Measurements from ENCODE around the gene MED15. TPM values are rescaled to one million over a fixed set of nuclear protein-coding genes. Genes with fewer than 3 reads are reported as not detected.

Gene MED15
- total and polyA plus RNA-seq, 4 donors: 23.5 to 119 (median 96.9) TPM

DNA sequence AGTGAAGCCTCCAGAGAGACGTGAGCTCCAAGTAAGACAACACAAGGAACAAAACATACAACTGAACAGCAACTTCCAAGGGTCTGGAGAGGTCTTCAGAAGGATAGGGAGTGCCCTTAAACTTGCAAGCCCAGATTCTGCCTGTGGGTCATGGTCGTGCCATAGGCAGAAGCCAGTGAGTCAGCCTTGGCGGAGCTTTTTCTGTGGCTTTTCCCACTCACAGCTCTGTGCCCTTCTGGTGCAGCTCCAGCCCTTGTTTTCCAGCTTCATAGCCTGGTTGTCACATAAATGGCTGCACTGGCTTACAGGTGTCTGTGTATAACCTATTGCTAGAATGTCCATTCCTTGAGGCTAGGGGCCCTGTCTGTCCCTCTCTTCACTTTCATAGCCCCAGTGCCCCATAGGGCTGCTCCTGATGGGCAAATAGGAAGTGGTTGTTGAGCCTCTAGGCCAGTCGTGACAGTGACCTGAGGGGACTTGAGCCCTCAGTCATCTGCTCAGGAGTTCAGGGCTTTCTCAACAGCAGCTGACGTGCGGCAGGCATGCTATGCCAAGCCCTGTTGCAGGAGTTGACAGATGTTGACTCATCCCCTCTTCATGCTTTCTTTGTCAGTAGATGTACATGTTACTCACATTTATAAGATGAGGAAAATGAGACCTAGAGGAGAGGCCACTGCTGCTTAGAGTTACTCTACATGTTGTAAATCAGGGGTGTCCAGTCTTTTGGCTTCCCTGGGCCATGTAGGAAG is 7.4 kb downstream of the MED15 start:
- Histone ChIP-seq H3K27me3 (ENCODE audit: control insufficient read depth in 1 of 2, insufficient read depth in 2 of 2, low read length in 1 of 2) (no peaks in the 10 kb centered on the region), H3K27ac (ENCODE audit: low read depth in 1 of 2, low read length in 2 of 2) (no peak overlapping the region), H3K9me3 (ENCODE audit: control insufficient read depth, low read length) (no peaks in the 10 kb centered on the region), H3K36me3 (ENCODE audit: control insufficient read depth in 1 of 2, insufficient read depth in 2 of 2, low read length in 1 of 2) (no peaks in the 10 kb centered on the region), H3K4me3 (ENCODE audit: low read length in 2 of 2) (no peak overlapping the region), H3K4me1 (ENCODE audit: control insufficient read depth in 1 of 2, insufficient read depth in 2 of 2, low read length in 2 of 2) (peaks cover 0 to 5% of the 10 kb centered on the region in 2 donors)
- WGBS, 2 donors: 55 to 61% methylated on average over 6 of the region's 6 CpGs
- intact Hi-C loops (cut with DNase I): no loop called here
- ATAC-seq (ENCODE audit: low FRiP score): no peak
- DNase-seq: no peak

- intact Hi-C loops (cut with DNase I): no loop called here
- WGBS, 2 donors: 90 to 91% methylated on average over 2 of the region's 2 CpGs
- Histone ChIP-seq H3K4me3 (ENCODE audit: low read length in 2 of 2) (no peak overlapping the region), H3K4me1 (ENCODE audit: control insufficient read depth in 1 of 2, insufficient read depth in 2 of 2, low read length in 2 of 2) (peaks cover 0 to 2% of the 10 kb centered on the region in 2 donors), H3K36me3 (ENCODE audit: control insufficient read depth in 1 of 2, insufficient read depth in 2 of 2, low read length in 1 of 2) (peaks cover 0 to 3% of the 10 kb centered on the region in 2 donors), H3K27ac (ENCODE audit: low read depth in 1 of 2, low read length in 2 of 2) (no peak overlapping the region), H3K9me3 (ENCODE audit: control insufficient read depth, low read length) (no peaks in the 10 kb centered on the region), H3K27me3 (ENCODE audit: control insufficient read depth in 1 of 2, insufficient read depth in 2 of 2, low read length in 1 of 2) (no peaks in the 10 kb centered on the region)
- ATAC-seq (ENCODE audit: low FRiP score) (no peak), DNase-seq (no peak)
Observed at GRCh38 chr22:20516399-20516798, 9.0 kb downstream of the MED15 start.

DNA sequence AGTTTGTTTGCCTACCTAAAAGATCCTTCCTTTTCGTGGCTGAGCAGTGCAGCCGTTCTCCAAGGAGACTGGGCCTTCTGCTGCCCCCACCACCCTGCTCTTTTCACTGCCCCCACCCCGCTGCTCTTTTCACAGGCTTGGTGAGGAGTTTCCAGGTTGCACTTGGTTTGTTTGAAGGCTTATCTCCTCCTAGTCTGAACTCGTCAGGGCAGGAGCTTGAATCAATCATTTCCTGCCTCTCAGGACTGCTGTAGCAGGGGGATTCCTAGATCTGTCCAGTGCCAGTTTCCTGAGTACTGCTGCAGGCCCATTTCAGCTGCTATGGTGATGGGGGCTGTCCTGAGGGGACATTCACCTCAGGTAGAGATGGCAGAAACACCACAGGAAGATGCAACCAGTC is 10.0 kb downstream of the MED15 start:
- intact Hi-C loops (cut with DNase I): no loop called here

GRCh38 chr22:20517841-20518592 is 10.6 kb downstream of the MED15 start:
- WGBS, 2 donors: 87 to 88% methylated on average over 13 of the region's 13 CpGs

More for the DNA sequence above, 10.0 kb downstream of the MED15 start:
- DNase-seq: no peak
- H3K27ac ChIP-seq (ENCODE audit: low read depth in 1 of 2, low read length in 2 of 2): no peak overlapping the region
- 64 to 68% methylated on average over 4 of the region's 4 CpGs for WGBS, 2 donors
- ATAC-seq (ENCODE audit: low FRiP score): no peak
- H3K4me3 ChIP-seq (ENCODE audit: low read length in 2 of 2): no peak overlapping the region
- no peaks in the 10 kb centered on the region for H3K4me1 ChIP-seq (ENCODE audit: control insufficient read depth in 1 of 2, insufficient read depth in 2 of 2, low read length in 2 of 2)
- peaks cover 0 to 3% of the 10 kb centered on the region in 2 donors for H3K36me3 ChIP-seq (ENCODE audit: control insufficient read depth in 1 of 2, insufficient read depth in 2 of 2, low read length in 1 of 2)
- no peaks in the 10 kb centered on the region for H3K9me3 ChIP-seq (ENCODE audit: control insufficient read depth, low read length)
- no peaks in the 10 kb centered on the region for H3K27me3 ChIP-seq (ENCODE audit: control insufficient read depth in 1 of 2, insufficient read depth in 2 of 2, low read length in 1 of 2)

GRCh38 chr22:20519558-20519957 is 12.1 kb downstream of the MED15 start:
- 74 to 75% methylated on average over 4 of the region's 4 CpGs for WGBS, 2 donors
- Histone ChIP-seq H3K9me3 (ENCODE audit: control insufficient read depth, low read length) (no peaks in the 10 kb centered on the region), H3K4me1 (ENCODE audit: control insufficient read depth in 1 of 2, insufficient read depth in 2 of 2, low read length in 2 of 2) (peaks cover 0 to 8% of the 10 kb centered on the region in 2 donors), H3K36me3 (ENCODE audit: control insufficient read depth in 1 of 2, insufficient read depth in 2 of 2, low read length in 1 of 2) (peaks cover 0 to 3% of the 10 kb centered on the region in 2 donors), H3K27me3 (ENCODE audit: control insufficient read depth in 1 of 2, insufficient read depth in 2 of 2, low read length in 1 of 2) (no peaks in the 10 kb centered on the region), H3K4me3 (ENCODE audit: low read length in 2 of 2) (no peak overlapping the region), H3K27ac (ENCODE audit: low read depth in 1 of 2, low read length in 2 of 2) (no peak overlapping the region)
- intact Hi-C loops (cut with DNase I): no loop called here
- ATAC-seq (ENCODE audit: low FRiP score) (no peak), DNase-seq (no peak)

More at GRCh38 chr22:20517841-20518592, 10.6 kb downstream of the MED15 start:
- no peaks in the 10 kb centered on the region for H3K9me3 ChIP-seq (ENCODE audit: control insufficient read depth, low read length)
- no peak for ATAC-seq (ENCODE audit: low FRiP score)
- no peak overlapping the region for H3K27ac ChIP-seq (ENCODE audit: low read depth in 1 of 2, low read length in 2 of 2)
- no peak for DNase-seq
- no peak overlapping the region for H3K4me3 ChIP-seq (ENCODE audit: low read length in 2 of 2)
- no peaks in the 10 kb centered on the region for H3K27me3 ChIP-seq (ENCODE audit: control insufficient read depth in 1 of 2, insufficient read depth in 2 of 2, low read length in 1 of 2)
- H3K4me1 ChIP-seq (ENCODE audit: control insufficient read depth in 1 of 2, insufficient read depth in 2 of 2, low read length in 2 of 2): no peaks in the 10 kb centered on the region
- intact Hi-C loops (cut with DNase I): no loop called here
- peaks cover 0 to 3% of the 10 kb centered on the region in 2 donors for H3K36me3 ChIP-seq (ENCODE audit: control insufficient read depth in 1 of 2, insufficient read depth in 2 of 2, low read length in 1 of 2)

DNA sequence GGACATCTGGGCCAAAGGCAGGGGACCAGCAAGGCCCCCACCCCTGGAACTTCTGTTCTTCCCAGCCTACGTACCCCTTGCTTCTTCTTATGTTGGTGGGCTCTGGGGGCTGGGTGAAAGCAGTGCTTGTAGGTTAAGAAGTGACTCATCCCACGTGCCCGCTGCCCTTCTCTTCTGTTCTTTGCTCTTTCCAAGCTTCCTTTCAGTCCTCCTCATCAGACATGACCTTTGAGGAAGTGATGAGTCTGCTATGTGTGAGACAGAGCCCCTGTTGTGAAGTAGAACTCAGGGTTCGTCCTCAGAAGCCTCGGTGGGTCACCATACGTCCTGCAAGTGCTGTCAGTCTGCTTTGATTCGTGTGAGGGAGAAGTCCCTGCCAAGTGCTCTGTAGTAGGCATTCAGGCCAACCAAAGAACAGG is 12.7 kb downstream of the MED15 start:
- Histone ChIP-seq H3K36me3 (ENCODE audit: control insufficient read depth in 1 of 2, insufficient read depth in 2 of 2, low read length in 1 of 2) (peaks cover 0 to 3% of the 10 kb centered on the region in 2 donors), H3K9me3 (ENCODE audit: control insufficient read depth, low read length) (no peaks in the 10 kb centered on the region), H3K4me3 (ENCODE audit: low read length in 2 of 2) (no peak overlapping the region), H3K27ac (ENCODE audit: low read depth in 1 of 2, low read length in 2 of 2) (no peak overlapping the region), H3K27me3 (ENCODE audit: control insufficient read depth in 1 of 2, insufficient read depth in 2 of 2, low read length in 1 of 2) (no peaks in the 10 kb centered on the region), H3K4me1 (ENCODE audit: control insufficient read depth in 1 of 2, insufficient read depth in 2 of 2, low read length in 2 of 2) (peaks cover 0 to 8% of the 10 kb centered on the region in 2 donors)
- intact Hi-C loops (cut with DNase I): no loop called here
- no peak for DNase-seq
- ATAC-seq (ENCODE audit: low FRiP score): no peak
- 73% methylated on average over 7 of the region's 7 CpGs for WGBS, 2 donors

DNA sequence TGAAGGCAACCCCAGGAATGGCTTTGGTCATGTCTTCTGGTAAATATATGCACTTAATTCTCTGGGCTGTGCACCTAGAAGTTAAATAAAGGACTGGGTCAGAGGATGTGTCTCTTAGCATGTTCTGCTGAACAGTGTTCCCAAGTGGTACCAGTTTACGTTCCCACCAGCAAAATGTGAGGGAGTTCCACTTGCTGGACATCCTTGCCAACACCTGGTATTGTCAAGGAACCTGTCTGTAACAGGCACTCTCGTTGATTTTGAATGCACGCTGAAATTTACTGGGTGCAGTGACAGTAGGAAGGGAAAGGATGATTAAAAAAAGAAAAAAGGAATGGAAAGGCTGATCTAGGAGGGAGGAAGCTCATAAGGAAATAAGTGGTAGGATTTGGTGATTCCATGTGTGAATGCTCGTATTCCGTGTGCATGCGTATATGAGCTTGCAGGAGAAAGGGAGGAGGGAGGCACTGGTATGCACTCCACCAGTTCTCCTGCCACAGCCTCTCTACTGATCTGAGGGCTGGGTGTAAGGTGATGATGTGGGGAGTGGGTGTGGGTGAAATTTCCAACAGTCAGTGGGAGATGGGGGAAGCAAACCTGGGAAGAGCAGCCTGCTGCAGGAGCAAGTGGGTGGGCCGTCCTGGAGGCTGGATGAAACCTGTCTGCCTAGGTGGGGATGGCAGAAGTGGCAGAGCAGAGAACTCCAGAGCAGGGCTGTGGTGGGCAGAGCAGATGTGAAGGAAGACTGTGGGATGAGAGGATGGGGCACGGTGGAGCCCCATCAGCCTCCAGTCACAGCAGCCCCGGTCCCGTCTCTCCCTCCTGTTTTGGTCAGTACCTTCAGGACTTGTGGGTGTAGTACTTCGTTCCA is 15.0 kb downstream of the MED15 start:
- ATAC-seq (ENCODE audit: low FRiP score): no peak
- no peak overlapping the region for H3K27ac ChIP-seq (ENCODE audit: low read depth in 1 of 2, low read length in 2 of 2)
- H3K4me3 ChIP-seq (ENCODE audit: low read length in 2 of 2): no peak overlapping the region
- H3K36me3 ChIP-seq (ENCODE audit: control insufficient read depth in 1 of 2, insufficient read depth in 2 of 2, low read length in 1 of 2): peaks cover 0 to 3% of the 10 kb centered on the region in 2 donors
- no peaks in the 10 kb centered on the region for H3K9me3 ChIP-seq (ENCODE audit: control insufficient read depth, low read length)
- 78 to 79% methylated on average over 11 of the region's 11 CpGs for WGBS, 2 donors
- H3K4me1 ChIP-seq (ENCODE audit: control insufficient read depth in 1 of 2, insufficient read depth in 2 of 2, low read length in 2 of 2): peaks cover 0 to 8% of the 10 kb centered on the region in 2 donors
- no peak for DNase-seq
- intact Hi-C loops (cut with DNase I): no loop called here
- H3K27me3 ChIP-seq (ENCODE audit: control insufficient read depth in 1 of 2, insufficient read depth in 2 of 2, low read length in 1 of 2): no peaks in the 10 kb centered on the region

All from aorta (tissue), 5 donors.